Neuronal stem cell (in vitro differentiated cells): ENCODE data around the gene NFIX.
A peak's percentile ranks its signal among the peaks of the same experiment; 100 is the strongest.

Experiments used
- DNase-seq: peaks from one replicate; pipeline ENCODE4 v3.0.0-alpha.2; 2013; ENCODE audit warnings: low spot score
- H2AFZ ChIP-seq: one replicate; pipeline ENCODE4 v1.6.1; 2013; ENCODE audit warnings: mild to moderate bottlenecking, low read length, inconsistent platforms
- H2AK5ac ChIP-seq: 2 replicates; pipeline ENCODE4 v1.6.1; 2013; ENCODE audit warnings: low read depth, mild to moderate bottlenecking, inconsistent platforms, low read length, moderate library complexity, mixed read lengths
- H2BK120ac ChIP-seq: 2 replicates; pipeline ENCODE4 v1.6.1; 2013; ENCODE audit warnings: low read depth, mild to moderate bottlenecking, inconsistent platforms, low read length, moderate library complexity, mixed read lengths
- H2BK12ac ChIP-seq: one replicate; pipeline ENCODE4 v1.6.1; 2013; ENCODE audit warnings: low read length, inconsistent platforms
- H2BK15ac ChIP-seq: 2 replicates; pipeline ENCODE4 v1.6.1; 2013; ENCODE audit warnings: mild to moderate bottlenecking, low read length, inconsistent platforms, mixed read lengths
- H2BK5ac ChIP-seq: one replicate; pipeline ENCODE4 v1.6.1; 2013; ENCODE audit warnings: inconsistent platforms, mild to moderate bottlenecking, low read length, moderate library complexity
- H3K14ac ChIP-seq: one replicate; pipeline ENCODE4 v1.6.1; 2013; ENCODE audit warnings: low read length, inconsistent platforms
- H3K18ac ChIP-seq: 2 replicates; pipeline ENCODE4 v1.6.1; 2013; ENCODE audit warnings: low read length, inconsistent platforms
- H3K23ac ChIP-seq: 2 replicates; pipeline ENCODE4 v1.6.1; 2013; ENCODE audit warnings: low read depth, mild to moderate bottlenecking, mixed read lengths, low read length, inconsistent platforms; ENCODE audit not compliant: poor library complexity
- H3K27ac ChIP-seq: replicated peaks from 3 replicates; pipeline ENCODE4 v1.5.1; 2013; ENCODE audit warnings: low read length, inconsistent platforms
- H3K27me3 ChIP-seq, 3 experiments: 2 replicates each; pipeline ENCODE4 v1.6.1; 2013; ENCODE audit warnings: low read length in 3 of 3, mild to moderate bottlenecking in 2 of 3, inconsistent platforms in 1 of 3, low read depth in 1 of 3, mixed read lengths in 1 of 3, moderate library complexity in 1 of 3; ENCODE audit not compliant: control insufficient read depth in 3 of 3, insufficient read depth in 3 of 3
- H3K36me3 ChIP-seq, 2 donors: replicated peaks in 1 of 2; 2 replicates each; pipeline ENCODE4 v1.6.1; 2013; ENCODE audit warnings: low read length in 2 of 2; ENCODE audit not compliant: control insufficient read depth in 2 of 2, insufficient read depth in 2 of 2
- H3K4ac ChIP-seq: 2 replicates; pipeline ENCODE4 v1.6.1; 2013; ENCODE audit warnings: inconsistent platforms, mild to moderate bottlenecking, low read length, moderate library complexity
- H3K4me1 ChIP-seq, 2 donors: 1 replicate in 1 of 2; 2 replicates in 1 of 2; pipeline ENCODE4 v1.6.1; 2013; ENCODE audit warnings: low read length in 2 of 2, low read depth in 1 of 2; ENCODE audit not compliant: control insufficient read depth in 2 of 2, insufficient read depth in 1 of 2
- H3K4me2 ChIP-seq: one replicate; pipeline ENCODE4 v1.6.1; 2013; ENCODE audit warnings: mild to moderate bottlenecking, low read length, inconsistent platforms; ENCODE audit not compliant: insufficient read depth, poor library complexity, severe bottlenecking
- H3K4me3 ChIP-seq, 2 donors: 2 replicates each; pipeline ENCODE4 v1.5.1; 2013; ENCODE audit warnings: low read length in 2 of 2, mild to moderate bottlenecking in 2 of 2, inconsistent platforms in 1 of 2, moderate library complexity in 1 of 2
- H3K79me1 ChIP-seq: one replicate; pipeline ENCODE4 v1.6.1; 2013; ENCODE audit warnings: low read depth, mild to moderate bottlenecking, inconsistent platforms, low read length, moderate library complexity
- H3K9ac ChIP-seq: one replicate; pipeline ENCODE4 v1.6.1; 2013; ENCODE audit warnings: mild to moderate bottlenecking, low read depth, low read length, inconsistent platforms; ENCODE audit not compliant: poor library complexity
- H3K9me3 ChIP-seq, 2 donors: replicated peaks in 1 of 2; 2 replicates each; pipeline versions ENCODE3 to v1.6.1; 2013; ENCODE audit warnings: low read length in 2 of 2, mild to moderate bottlenecking in 2 of 2, inconsistent platforms in 1 of 2, low read depth in 1 of 2, mixed read lengths in 1 of 2, moderate library complexity in 1 of 2; ENCODE audit not compliant: control insufficient read depth in 2 of 2, insufficient read depth in 1 of 2
- H4K8ac ChIP-seq: one replicate; pipeline ENCODE4 v1.6.1; 2013; ENCODE audit warnings: low read depth, mild to moderate bottlenecking, inconsistent platforms, low read length, moderate library complexity
- H4K91ac ChIP-seq: one replicate; pipeline ENCODE4 v1.6.1; 2013; ENCODE audit warnings: low read length, low read depth, mild to moderate bottlenecking, inconsistent platforms; ENCODE audit not compliant: poor library complexity
- WGBS, 2 donors: extraction: QIAGEN DNeasy Blood & Tissue Kit; methylation state at CpG; one replicate each; pipeline ENCODE4 v1.1.7; 2013; ENCODE audit warnings: missing lambda C conversion rate in 2 of 2, mixed read lengths in 1 of 2; ENCODE audit not compliant: insufficient read length in 2 of 2, insufficient replicate concordance in 1 of 2; ENCODE audit errors: extremely low coverage in 2 of 2; 5-methylcytosine and 5-hydroxymethylcytosine counted together

Gene NFIX

GRCh38 chr19:13083627-13084026, 88.4 kb downstream of the NFIX start:
- Histone ChIP-seq H3K27ac (no peak overlapping the region), H3K9me3 (no peaks in the 10 kb centered on the region), H2AK5ac (peak overlapping the region; percentile 3), H3K4ac (no peak overlapping the region), H3K36me3 (no peaks in the 10 kb centered on the region), H3K9ac (no peak overlapping the region), H2BK12ac (no peak overlapping the region), H3K27me3 (peaks cover 0 to 89% (median 0%) of the 10 kb centered on the region in 3 experiments), H2BK15ac (no peak overlapping the region), H3K79me1 (no peaks in the 10 kb centered on the region), H2AFZ (no peak overlapping the region), H4K8ac (no peak overlapping the region), H3K18ac (peak overlapping the region; percentile 50), H2BK120ac (no peak overlapping the region), H3K4me1 (peaks cover 7 to 11% of the 10 kb centered on the region in 2 donors), H3K14ac (no peak overlapping the region), H2BK5ac (peak overlapping the region; percentile 6), H3K23ac (no peak overlapping the region), H3K4me3 (no peak overlapping the region), H4K91ac (no peak overlapping the region), H3K4me2 (no peak overlapping the region)
- WGBS, 2 donors, result no CpG with 5 or more reads among the region's 9 CpGs
- DNase-seq, result no peak

GRCh38 chr19:13085666-13086065, 90.4 kb downstream of the NFIX start:
- Histone ChIP-seq H3K27ac (no peak overlapping the region), H4K8ac (no peak overlapping the region), H2BK12ac (no peak overlapping the region), H3K27me3 (peaks cover 0 to 89% (median 5%) of the 10 kb centered on the region in 3 experiments), H3K36me3 (no peaks in the 10 kb centered on the region), H3K4me1 (peaks cover 5 to 7% of the 10 kb centered on the region in 2 donors), H3K23ac (peak overlapping the region; percentile 36), H3K4me3 (no peak overlapping the region), H3K9me3 (no peaks in the 10 kb centered on the region), H3K4ac (no peak overlapping the region), H3K18ac (no peak overlapping the region), H3K79me1 (no peaks in the 10 kb centered on the region), H2BK5ac (no peak overlapping the region), H2AK5ac (peak overlapping the region; percentile 16), H3K9ac (no peak overlapping the region), H2AFZ (no peak overlapping the region), H3K14ac (no peak overlapping the region), H2BK15ac (no peak overlapping the region), H4K91ac (no peak overlapping the region), H3K4me2 (no peak overlapping the region), H2BK120ac (no peak overlapping the region)
- WGBS, 2 donors, result no CpG with 5 or more reads among the region's 7 CpGs
- DNase-seq, result no peak

- peaks cover 0 to 92% (median 6%) of the 10 kb centered on the region in 3 experiments for H3K27me3 ChIP-seq
- H3K9me3 ChIP-seq, result no peaks in the 10 kb centered on the region
- H2BK5ac ChIP-seq, result no peak overlapping the region
- H4K91ac ChIP-seq, result no peak overlapping the region
- H4K8ac ChIP-seq, result no peak overlapping the region
- H2AK5ac ChIP-seq, result no peak overlapping the region
- no peak overlapping the region for H3K14ac ChIP-seq
- no peak overlapping the region for H2BK12ac ChIP-seq
- no peak overlapping the region for H3K27ac ChIP-seq
- no peak overlapping the region for H3K23ac ChIP-seq
- H2BK120ac ChIP-seq, result no peak overlapping the region
- H3K18ac ChIP-seq, result no peak overlapping the region
- H3K9ac ChIP-seq, result no peak overlapping the region
- H2AFZ ChIP-seq, result no peak overlapping the region
- H3K4me3 ChIP-seq, result no peak overlapping the region
- WGBS, 2 donors, result no CpG with 5 or more reads among the region's 2 CpGs
- H2BK15ac ChIP-seq, result no peak overlapping the region
- no peaks in the 10 kb centered on the region for H3K79me1 ChIP-seq
- no peak overlapping the region for H3K4ac ChIP-seq
- H3K4me1 ChIP-seq, result peaks cover 5 to 8% of the 10 kb centered on the region in 2 donors
- H3K4me2 ChIP-seq, result no peak overlapping the region
- H3K36me3 ChIP-seq, result no peaks in the 10 kb centered on the region
- DNase-seq, result no peak
Measured at GRCh38 chr19:13086341-13086740, 91.1 kb downstream of the NFIX start.

- Histone ChIP-seq H3K36me3 (no peaks in the 10 kb centered on the region), H3K4me1 (peaks cover 13 to 17% of the 10 kb centered on the region in 2 donors), H2BK12ac (no peak overlapping the region), H3K18ac (no peak overlapping the region), H2BK120ac (no peak overlapping the region), H2BK15ac (no peak overlapping the region), H3K23ac (no peak overlapping the region), H3K4me3 (no peak overlapping the region), H4K91ac (no peak overlapping the region), H3K9me3 (no peaks in the 10 kb centered on the region), H3K9ac (no peak overlapping the region), H3K4ac (no peak overlapping the region), H3K14ac (no peak overlapping the region), H4K8ac (no peak overlapping the region), H3K27ac (no peak overlapping the region), H2AFZ (no peak overlapping the region), H2AK5ac (no peak overlapping the region), H3K27me3 (peaks cover 0 to 91% (median 12%) of the 10 kb centered on the region in 3 experiments), H3K4me2 (no peak overlapping the region), H3K79me1 (no peaks in the 10 kb centered on the region), H2BK5ac (no peak overlapping the region)
- DNase-seq, result no peak
- no CpG with 5 or more reads among the region's 12 CpGs for WGBS, 2 donors
Measured at GRCh38 chr19:13087295-13087694, 92.0 kb downstream of the NFIX start.
